Measurements from ENCODE around the gene FBXL3.
"Not testable (repeated sequence)": the region's sequence is repeated elsewhere in the genome, so short reads cannot be mapped to it uniquely, and the experiment has no call there.

The FBXL3 gene

DNA sequence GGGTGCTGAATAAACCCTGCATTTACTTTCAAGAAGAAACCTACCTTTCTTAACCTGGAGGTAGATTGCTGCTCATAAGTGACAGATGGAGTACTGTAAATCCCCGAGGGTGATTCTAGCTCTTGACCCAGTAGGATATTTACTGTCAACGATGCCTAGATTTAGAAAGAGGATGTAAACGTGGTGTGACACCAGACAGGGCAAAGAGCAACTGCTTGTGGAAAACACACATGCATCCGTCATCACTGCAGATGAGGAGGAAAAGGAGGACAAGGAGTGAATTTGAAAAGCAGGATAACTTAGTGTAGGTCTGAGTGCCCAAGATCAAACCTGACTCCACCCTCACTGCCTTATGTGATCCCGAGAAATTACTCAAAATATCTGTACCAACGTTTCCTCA, 44.9 kb downstream of the FBXL3 start:
- DNase-seq, result no peak

DNA sequence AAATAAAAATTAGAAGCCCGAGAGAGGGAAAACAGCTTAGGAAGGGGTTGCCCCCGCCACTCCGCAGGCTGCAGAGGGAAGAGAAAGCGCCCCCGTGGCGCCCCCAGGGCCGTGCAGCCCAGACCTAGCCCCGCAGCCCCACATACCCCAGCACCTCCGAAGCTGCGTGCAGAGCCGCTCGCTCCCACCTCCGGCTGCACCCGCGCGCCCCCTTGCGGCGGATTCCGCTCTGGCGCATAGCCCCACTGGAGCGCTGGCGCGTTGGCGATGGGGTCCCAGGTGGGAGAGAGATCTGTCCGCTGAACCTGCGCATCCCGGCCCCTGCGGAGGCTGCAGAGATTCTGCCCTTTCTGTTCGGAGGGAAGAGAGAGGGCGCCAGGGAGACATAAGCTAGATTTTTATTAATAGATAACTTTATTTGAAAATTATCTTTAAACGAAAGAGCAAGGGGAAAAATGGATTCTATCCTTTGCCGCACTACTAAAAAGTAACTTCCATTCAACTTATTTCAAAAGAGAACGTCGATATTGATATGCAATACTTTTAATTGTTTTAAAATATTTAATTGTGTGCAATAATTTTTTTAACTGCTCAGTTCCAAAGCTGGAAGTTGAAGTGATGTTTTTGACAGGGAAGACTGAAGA, 46.8 kb downstream of the FBXL3 start:
- peak; percentile 33 to 50 for DNase-seq

DNA sequence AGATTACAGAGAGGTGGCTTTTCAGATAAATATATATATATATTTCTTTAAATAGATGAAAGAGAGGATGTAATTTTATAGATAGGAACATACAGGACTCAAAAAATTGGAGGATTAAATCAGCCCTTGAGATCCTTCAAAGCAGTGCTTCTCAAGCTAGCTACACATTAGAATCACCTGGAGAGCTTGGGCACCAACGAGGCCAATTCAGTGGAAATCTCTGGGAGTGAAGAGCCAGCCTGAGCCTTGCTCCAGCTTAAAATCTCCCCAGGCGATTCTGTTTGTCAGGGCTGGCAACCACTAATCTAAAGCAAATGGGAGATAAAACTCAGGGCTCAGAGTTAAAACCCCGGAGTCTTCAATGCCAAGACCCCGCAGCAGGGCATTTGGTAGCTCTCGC, 50.0 kb downstream of the FBXL3 start:
- DNase-seq, result no peak

DNA sequence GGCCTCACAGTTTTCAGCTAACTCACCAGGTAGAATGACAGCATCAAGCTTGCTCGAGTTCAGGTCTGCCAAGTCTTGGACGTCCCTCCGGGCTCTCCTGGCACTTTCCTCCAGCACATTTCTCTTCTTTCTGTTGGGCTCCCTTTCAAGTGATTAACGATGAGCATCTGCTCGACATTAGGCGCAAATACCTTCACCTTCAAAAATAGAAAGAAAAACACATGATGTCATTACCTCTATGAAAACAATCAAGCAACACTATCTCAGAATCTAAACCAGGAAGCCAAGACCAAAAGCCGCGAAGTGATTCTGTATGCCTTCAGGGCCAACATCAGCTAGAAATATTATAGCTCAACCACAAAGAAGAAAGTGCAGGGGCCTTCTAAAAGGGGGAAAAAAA, 50.5 kb downstream of the FBXL3 start:
- DNase-seq, result no peak

DNA sequence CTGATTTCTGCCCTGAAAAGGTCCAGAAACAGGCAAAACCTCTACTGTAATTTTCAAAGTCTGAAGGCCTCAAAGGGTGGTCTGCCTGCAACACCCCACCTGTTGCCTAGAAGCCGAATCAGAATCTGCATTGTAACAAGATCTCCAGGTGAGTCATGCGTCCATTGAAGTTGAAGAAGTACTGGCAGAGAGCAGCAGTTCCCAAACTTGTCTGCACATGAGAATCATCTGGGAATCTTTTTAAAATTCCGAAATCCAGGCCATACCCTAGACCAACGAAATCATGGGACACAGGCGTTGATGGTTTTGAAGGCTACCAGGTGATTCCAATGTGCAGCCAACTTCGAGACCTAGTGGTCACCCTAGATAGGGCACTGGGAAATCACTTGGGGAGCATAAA, 51.1 kb downstream of the FBXL3 start:
- no peak for DNase-seq

DNA sequence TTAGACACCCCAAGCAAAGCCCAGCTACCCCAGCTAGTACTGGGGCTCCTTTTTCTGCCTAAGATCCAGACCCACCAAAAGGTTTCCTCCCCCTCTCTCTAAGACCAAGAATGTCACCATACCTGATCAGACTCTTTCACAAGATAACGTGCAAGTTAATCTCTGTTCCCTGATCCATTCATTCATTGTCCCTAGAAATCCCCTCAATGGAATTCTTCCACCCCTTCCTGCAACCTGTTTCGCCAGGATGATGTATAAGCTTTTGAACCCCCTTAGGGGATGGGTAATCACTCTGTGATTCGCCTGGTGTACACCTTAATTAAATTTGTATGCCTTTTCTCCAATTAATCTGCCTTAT, 52.4 kb downstream of the FBXL3 start:
- no peak for DNase-seq

DNA sequence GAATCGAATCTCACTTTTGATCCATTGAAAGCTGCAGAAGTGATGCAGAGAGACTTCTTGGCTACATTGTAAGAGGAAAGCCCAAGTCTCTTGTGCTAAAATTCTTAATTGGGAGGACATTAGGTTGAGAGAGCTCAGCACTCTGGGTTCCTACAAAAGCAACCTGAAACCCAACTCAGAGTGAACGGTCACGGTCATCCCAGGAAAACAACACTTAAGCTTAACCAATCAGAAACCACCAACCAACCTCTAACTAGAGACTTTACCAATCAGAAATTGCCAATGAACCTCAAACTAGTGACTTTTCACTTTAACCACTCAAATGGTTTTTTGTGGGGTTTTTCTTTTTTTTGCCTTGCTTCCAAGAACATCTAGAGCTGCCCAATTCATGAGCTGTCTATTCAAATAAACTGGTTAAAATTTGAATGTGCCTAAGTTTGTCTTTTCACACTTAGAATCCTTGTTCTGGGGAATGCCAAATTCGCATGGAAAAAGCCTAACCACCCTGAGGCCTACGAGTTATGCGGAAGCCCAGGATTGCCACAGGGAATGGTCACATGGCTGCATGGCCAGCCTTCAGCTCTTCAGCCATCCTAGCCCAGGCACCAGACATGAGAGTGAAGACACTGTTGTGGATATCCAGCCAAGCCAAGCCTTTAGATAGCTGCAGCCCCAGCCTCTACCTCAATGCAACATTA, 52.9 kb downstream of the FBXL3 start:
- no peak for DNase-seq

DNA sequence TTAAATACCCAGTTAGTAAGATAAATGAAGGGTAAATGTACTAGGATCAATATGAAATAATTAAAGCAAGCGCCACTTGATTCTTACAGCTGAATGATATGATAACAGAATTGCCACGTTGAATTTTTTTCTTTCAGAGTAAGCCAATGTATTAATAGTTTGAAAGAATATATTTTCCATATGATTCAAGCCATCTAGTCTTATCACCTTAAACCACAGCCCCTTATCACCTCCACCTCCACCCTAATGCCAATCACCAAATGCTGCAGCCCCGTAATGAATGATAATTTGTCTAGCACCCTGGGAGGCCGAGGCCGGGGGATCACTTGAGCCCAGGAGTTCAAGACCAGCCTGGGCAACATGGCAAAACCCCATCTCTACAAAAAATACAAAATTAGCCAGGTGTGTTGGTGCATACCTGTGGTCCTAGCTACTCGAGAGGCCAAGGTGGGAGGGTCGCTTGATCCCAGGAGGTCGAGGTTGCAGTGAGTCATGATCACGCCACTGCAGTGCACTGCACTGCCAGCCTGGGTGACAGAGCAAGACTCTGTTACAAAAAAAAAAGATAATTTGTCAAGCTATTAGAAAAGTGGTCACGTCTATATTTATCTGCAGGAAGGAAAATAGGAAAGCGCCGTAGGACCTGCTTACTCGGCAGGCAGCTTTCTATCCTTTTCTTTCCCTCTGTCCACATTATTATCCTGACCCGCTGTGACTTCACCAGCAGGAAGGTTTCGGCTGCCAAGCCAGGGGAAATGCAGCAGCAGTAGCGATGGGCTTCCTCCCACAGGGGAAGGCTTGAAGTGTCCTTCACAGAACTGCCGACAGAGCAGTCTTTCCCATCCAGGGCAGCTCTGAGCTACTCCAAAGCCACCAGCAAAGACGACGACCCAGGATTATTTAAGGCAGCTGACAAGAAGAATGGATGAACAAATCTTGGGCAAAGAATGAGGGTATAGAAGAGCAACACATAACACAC, 54.8 kb downstream of the FBXL3 start:
- no peak for DNase-seq

DNA sequence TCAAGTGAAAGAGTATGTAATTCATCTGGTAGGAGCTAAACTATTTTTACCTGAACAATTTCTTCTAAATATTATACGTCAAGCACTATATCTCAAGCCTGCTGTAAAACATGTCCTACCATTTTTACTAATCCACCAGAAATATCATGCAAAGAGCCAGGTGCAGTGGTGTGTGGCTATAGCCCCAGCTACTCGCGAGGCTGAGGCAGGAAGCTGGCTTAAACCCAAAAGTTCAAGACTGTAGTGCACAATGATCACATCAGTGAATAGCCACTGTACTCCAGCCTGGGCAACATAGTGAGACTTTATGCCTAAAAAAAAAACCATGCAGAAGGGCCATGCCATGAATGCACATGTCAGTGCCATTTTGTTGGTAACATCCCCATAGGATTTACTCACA, 55.7 kb downstream of the FBXL3 start:
- no peak for DNase-seq

DNA sequence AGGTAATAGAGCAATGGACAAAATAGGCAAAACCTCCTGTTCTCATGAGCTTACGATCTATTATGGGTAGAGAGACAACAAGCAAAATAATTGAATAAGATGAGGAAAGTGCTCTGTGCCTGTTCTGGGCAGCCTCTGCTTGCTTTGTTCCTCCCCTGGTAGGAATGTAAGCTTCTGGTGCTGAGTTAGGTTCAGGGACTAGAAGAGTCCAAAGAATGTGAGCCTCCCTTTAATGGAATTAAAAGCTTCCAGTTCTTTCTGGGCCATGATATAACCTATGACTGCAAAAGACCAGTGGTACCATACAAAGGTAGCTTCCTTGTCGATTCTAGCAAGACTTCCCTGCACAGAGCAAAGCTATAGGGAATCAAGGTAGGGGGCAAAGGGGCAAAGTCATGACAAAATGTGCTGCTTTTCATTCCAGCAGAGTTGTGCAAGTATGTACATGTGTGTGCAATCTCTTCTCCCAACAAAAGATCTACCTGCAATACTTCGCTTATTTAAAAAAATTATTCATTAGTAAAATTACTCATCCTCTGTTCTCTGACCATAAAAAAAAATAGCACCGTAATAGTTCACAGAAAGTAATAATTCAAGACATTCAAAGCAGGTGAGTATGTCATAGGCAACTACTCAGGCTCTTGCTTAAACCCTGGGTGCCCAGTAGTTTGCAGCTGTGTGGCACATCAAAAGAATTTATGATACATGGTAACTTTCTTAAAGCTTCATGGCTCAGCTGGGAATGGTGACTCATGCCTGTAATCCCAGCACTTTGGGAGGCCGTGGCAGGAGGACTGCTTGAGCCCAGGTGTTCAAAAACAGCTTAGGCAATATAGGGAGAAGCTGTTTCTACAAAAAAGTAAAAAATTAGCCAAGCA, 57.2 kb downstream of the FBXL3 start:
- no peak for DNase-seq

DNA sequence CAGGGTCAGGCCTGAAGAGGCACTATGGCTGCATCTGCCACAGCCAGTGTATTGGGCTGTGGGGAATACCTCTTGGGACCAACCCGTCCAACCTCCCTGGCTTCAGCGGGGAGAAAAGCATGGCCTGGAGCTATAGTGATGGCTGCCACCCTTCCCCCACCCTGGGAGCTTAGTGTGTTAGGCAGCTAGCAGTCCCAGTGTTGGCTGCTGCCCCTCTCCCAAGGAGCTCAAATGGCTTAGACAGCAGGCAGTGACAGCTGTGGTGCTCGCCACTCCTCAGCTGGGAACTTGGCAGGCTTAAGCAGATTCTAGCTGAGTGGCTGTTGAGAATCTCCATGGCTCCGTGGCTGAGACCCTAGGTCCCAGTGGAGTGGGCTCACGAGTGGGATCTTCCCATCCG, 58.9 kb downstream of the FBXL3 start:
- DNase-seq, result no peak

DNA sequence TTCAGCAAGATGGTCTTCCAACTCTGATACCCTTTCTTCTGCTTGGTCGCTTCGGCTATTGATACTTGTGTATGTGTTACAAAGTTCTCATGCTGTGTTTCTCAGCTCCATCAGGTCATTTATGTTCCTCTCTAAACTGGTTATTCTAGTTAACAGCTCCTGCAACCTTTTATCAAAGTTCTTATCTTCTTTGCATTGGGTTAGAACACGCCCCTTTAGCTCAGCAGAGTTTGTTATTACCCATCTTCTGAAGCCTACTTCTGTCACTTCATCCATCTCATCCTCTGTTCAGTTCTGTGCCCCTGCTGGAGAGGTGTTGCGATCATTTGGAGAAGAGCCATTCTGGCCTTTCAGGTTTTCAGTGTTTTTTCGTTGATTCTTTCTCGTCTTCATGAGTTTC, 59.9 kb downstream of the FBXL3 start:
- no peak for DNase-seq

DNA sequence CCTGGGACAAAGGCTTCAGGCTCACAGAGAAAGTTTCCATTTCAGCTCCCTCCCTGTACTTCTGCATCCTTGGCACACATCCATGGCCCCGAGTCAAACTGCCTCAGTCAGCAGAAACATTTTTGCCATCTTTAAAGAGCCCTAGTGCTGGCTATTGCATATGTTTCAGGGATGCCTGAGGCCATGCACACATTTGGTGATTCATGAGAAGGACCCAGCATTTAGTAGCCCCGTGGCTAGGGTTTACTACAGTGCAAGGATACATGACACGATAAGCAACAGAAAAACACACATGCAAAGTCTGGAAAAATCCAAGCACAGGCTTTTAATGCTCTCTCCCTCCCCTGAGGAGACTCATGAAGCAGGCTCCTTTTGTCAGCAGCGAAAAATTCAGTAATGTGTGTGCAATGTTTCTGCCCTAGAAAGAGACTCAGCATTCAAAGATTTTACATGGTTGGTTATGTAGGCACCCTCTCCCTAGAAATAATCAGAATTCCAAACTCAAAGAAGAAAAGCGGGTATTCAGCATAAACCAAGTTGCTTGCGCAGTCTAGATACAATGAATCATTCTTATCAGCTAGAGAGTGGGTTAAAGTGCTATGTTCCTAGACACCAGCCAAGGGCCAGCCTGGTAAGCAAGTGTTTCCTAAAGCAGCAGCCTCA, 61.1 kb downstream of the FBXL3 start:
- no peak for DNase-seq

DNA sequence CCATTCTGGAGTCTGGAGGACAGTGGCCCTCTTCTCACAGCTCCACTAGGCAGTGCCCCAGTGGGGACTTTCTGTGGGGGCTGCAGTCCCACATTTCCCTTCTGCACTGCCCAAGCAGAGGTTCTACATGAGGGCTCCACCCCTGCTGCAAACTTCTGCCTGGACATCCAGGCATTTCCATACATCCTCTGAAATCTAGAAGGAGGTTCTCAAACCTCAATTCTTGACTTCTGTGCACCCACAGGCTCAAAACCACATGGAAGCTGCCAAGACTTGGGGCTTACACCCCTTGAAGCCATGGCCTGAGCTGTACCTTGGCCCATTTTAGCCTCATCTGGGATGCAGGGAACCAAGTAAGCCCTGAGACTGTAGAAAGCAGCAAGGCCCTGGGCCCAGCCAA, 67.2 kb downstream of the FBXL3 start:
- DNase-seq, result not testable (repeated sequence)

DNA sequence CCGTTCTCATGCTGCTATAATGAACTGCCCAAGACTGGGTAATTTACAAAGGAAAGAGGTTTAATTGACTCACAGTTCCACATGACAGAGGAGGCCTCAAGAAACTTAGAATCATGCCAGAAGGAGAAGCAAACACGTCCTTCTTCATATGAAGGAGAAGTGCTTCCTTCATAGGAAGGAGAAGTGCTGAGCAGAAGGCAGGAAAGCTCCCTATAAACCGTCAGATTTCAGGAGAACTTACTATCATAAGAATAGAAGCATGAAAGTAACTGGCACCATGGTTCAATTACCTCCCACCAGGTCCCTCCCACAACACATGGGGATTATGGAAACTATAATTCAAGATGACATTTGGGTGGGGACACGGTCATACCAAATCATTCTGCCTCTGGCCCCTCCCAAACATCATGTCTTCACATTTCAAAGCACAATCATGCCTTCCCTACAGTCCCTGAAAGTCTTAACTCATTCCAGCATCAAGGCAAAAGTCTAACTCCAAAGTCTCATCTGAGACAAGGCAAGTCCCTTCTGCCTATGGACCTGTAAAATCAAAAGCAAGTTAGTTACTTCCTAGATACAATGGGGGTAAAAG, 68.0 kb downstream of the FBXL3 start:
- DNase-seq, result no peak

DNA sequence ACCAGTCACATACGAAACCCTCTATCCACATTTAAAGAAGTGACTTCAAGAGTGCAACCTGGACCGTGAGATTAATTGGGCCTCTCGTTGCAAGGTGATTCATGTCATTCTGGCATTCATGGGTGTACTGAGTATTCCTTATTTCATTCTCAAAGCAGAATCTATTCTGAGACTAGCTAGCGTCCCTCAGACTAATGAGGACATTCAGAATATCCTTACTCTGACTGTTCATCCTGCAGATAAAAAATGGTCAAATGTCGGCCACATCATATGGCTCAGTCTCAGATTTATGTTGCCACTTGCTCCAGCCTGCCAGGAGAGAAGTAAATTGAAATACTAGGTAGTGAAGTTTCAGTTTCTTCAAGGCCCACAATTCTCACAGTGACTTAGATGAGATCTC, 71.3 kb downstream of the FBXL3 start:
- DNase-seq, result no peak
